Stimulated activated CD8-positive, alpha-beta memory T cell treated with anti-CD3 and anti-CD28 coated beads, Interleukin-2, amount 100 ng/mL, for 48 hours (primary cell): ENCODE results near the gene TREM1.

Experiments used
- DNase-seq, 2 donors: peaks; one replicate each; pipeline ENCODE4 v3.0.0-alpha.2; 2020; ENCODE audit warnings: low read depth in 2 of 2

TREM1 gene

GRCh38 chr6:41286544-41287346 is at the start of gene TREM1:
TREM1 (minus strand) TSS chr6:41286682; CDS start chr6:41286655, 27 bp downstream.
- no peak for DNase-seq

GRCh38 chr6:41335943-41336342 is 49.5 kb upstream of the TREM1 start:
- DNase-seq, result no peak

- no peak for DNase-seq
Measured at GRCh38 chr6:41335296-41335695, 48.8 kb upstream of the TREM1 start, which contains the start of gene NCR2. NCR2 (plus strand) TSS chr6:41335608; CDS start chr6:41335877, 269 bp downstream.

- no peak for DNase-seq
Measured at GRCh38 chr6:41334482-41335040, 48.1 kb upstream of the TREM1 start.

- no peak for DNase-seq
Measured at GRCh38 chr6:41332842-41333736, 46.6 kb upstream of the TREM1 start.

- DNase-seq, result no peak
Measured at GRCh38 chr6:41332241-41332640, 45.8 kb upstream of the TREM1 start.

- no peak for DNase-seq
Measured at GRCh38 chr6:41331401-41332150, 45.1 kb upstream of the TREM1 start.

- DNase-seq, result no peak
Measured at GRCh38 chr6:41327177-41327576, 40.7 kb upstream of the TREM1 start.

- DNase-seq, result no peak
Measured at GRCh38 chr6:41326092-41326491, 39.6 kb upstream of the TREM1 start.

GRCh38 chr6:41325446-41326066 is 39.1 kb upstream of the TREM1 start:
- DNase-seq, result no peak

GRCh38 chr6:41321183-41321582 is 34.7 kb upstream of the TREM1 start:
- DNase-seq, result no peak

GRCh38 chr6:41318654-41319565 is 32.4 kb upstream of the TREM1 start:
- peak; percentile 66 to 73 for DNase-seq

- no peak for DNase-seq
Measured at GRCh38 chr6:41318261-41318653, 31.8 kb upstream of the TREM1 start.

GRCh38 chr6:41315943-41316620 is 29.6 kb upstream of the TREM1 start:
- DNase-seq, result no peak

- no peak for DNase-seq
Measured at GRCh38 chr6:41315203-41315602, 28.7 kb upstream of the TREM1 start.

GRCh38 chr6:41306187-41306854 is 19.8 kb upstream of the TREM1 start:
- DNase-seq, result no peak

- DNase-seq, result no peak
Measured at GRCh38 chr6:41302638-41303037, 16.2 kb upstream of the TREM1 start.

GRCh38 chr6:41298785-41299502 is 12.5 kb upstream of the TREM1 start:
- no peak for DNase-seq
